Prostate gland (tissue), 2 donors: ENCODE measurements around the gene CBFA2T2. TPM values are rescaled to one million over a fixed set of nuclear protein-coding genes. Genes with fewer than 3 reads are reported as not detected.
A peak's percentile ranks its signal among the peaks of the same experiment; 100 is the strongest.
"Not testable (repeated sequence)": the region's sequence is repeated elsewhere in the genome, so short reads cannot be mapped to it uniquely, and the experiment has no call there.

Source experiments
- DNase-seq: peaks from one replicate; pipeline ENCODE4 v3.0.0-alpha.2; 2019; ENCODE audit warnings: low spot score
- H3K27ac ChIP-seq, 2 donors: fragments of 200-600 bp; sonication (generic); 2 replicates each; pipeline ENCODE4 v1.5.1; 2017 to 2019
- H3K27me3 ChIP-seq: fragments of 200-600 bp; sonication (generic); replicated peaks from 2 replicates; pipeline ENCODE4 v1.5.1; 2019; ENCODE audit not compliant: insufficient read depth
- H3K36me3 ChIP-seq, 2 donors: fragments of 200-600 bp; sonication (generic); 1 replicate in 1 of 2; 2 replicates in 1 of 2; pipeline versions ENCODE4 v1.5.1 to v1.8.1; 2017 to 2019
- H3K4me1 ChIP-seq: fragments of 200-600 bp; sonication (generic); replicated peaks from 2 replicates; pipeline ENCODE4 v1.5.1; 2019
- H3K4me3 ChIP-seq, 2 donors: fragments of 200-600 bp; sonication (generic); 2 replicates each; pipeline ENCODE4 v1.5.1; 2017 to 2019
- H3K9me3 ChIP-seq: fragments of 200-600 bp; sonication (generic); 2 replicates; pipeline ENCODE4 v1.5.1; 2017
- POLR2A ChIP-seq: fragments of 450-650 bp; IDR thresholded peaks from one replicate; pipeline ENCODE4 v1.6.1; 2016; ENCODE audit warnings: antibody characterized with exemption, mild to moderate bottlenecking
- POLR2AphosphoS5 ChIP-seq: sonication (generic); formaldehyde crosslinking; IDR thresholded peaks from one replicate; pipeline ENCODE4 v1.6.1; 2017; ENCODE audit warnings: antibody characterized with exemption
- WGBS: methylation state at CpG from one replicate; pipeline ENCODE4 v1.1.5; 2018; 5-methylcytosine and 5-hydroxymethylcytosine counted together
- intact Hi-C: fragments of 100-400 bp; cut with DNase I; formaldehyde crosslinking; loops from one replicate; pipeline ENCODE4 v1.14.2; 2022
- total RNA-seq, 2 donors: library from RNA; depleted of rRNA; stranded (reverse); fragments of >200 nt; gene quantifications; one replicate each; pipeline ENCODE4 v1.1.0, GENCODE V29; 2016
- TF ChIP-seq, protein P1 (sequence below), 4 experiments: fragments of 200-600 bp in 2 of 4; fragments of 450-650 bp in 2 of 4; sonication (generic) in 2 of 4; IDR thresholded peaks; 1 replicate in 3 of 4; 2 replicates in 1 of 4; pipeline ENCODE4 v1.5.1; 2016 to 2019; ENCODE audit warnings: antibody characterized with exemption in 4 of 4, mild to moderate bottlenecking in 2 of 4, moderate library complexity in 2 of 4

Gene CBFA2T2
- total RNA-seq, 2 donors from 2014 or later, result 40.3 to 54.6 TPM

DNA sequence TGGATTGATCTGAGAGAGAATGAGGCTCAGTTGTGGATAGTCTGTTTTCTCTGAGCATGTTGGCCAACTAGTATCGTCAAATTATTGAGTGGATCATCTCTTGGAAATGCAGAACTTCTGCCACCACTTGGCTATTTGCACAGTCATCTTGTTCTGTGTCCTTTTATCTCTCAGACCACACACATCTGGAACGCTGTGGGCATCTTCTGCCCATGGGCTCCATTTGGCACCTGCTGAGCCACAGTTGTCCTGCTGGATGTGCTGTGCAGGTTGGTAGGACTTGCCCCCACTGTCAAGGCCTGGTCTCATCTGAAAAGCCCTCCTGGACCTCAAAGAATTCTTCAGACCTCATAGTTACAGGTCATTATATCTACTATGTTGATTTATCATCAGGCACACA is 155.5 kb downstream of the CBFA2T2 start:
- intact Hi-C loops, result no loop called here
- Histone ChIP-seq H3K27ac (peak overlapping the region; percentile 79 to 87), H3K4me1 (peaks cover 46% of the 10 kb centered on the region), H3K36me3 (peaks cover 0 to 7% of the 10 kb centered on the region in 2 donors), H3K4me3 (no peak overlapping the region), H3K27me3 (no peaks in the 10 kb centered on the region), H3K9me3 (no peaks in the 10 kb centered on the region)
- WGBS, result 38% methylated on average over 2 of the region's 2 CpGs
- no peak for DNase-seq
- TF ChIP-seq, protein P1, sequence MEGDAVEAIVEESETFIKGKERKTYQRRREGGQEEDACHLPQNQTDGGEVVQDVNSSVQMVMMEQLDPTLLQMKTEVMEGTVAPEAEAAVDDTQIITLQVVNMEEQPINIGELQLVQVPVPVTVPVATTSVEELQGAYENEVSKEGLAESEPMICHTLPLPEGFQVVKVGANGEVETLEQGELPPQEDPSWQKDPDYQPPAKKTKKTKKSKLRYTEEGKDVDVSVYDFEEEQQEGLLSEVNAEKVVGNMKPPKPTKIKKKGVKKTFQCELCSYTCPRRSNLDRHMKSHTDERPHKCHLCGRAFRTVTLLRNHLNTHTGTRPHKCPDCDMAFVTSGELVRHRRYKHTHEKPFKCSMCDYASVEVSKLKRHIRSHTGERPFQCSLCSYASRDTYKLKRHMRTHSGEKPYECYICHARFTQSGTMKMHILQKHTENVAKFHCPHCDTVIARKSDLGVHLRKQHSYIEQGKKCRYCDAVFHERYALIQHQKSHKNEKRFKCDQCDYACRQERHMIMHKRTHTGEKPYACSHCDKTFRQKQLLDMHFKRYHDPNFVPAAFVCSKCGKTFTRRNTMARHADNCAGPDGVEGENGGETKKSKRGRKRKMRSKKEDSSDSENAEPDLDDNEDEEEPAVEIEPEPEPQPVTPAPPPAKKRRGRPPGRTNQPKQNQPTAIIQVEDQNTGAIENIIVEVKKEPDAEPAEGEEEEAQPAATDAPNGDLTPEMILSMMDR (IDR thresholded peaks at IDR 0.05), result no peak
- no peak for TF ChIP-seq POLR2AphosphoS5
- no peak for TF ChIP-seq POLR2A

GRCh38 chr20:33646191-33646590 is 156.3 kb downstream of the CBFA2T2 start:
- Histone ChIP-seq H3K27ac (peak overlapping the region; percentile 79 to 87), H3K4me3 (no peak overlapping the region), H3K9me3 (no peaks in the 10 kb centered on the region), H3K36me3 (peaks cover 0 to 7% of the 10 kb centered on the region in 2 donors), H3K27me3 (no peaks in the 10 kb centered on the region), H3K4me1 (peaks cover 52% of the 10 kb centered on the region)
- 94% methylated on average over 5 of the region's 5 CpGs for WGBS
- DNase-seq, result no peak
- intact Hi-C loops, result no loop called here
- TF ChIP-seq, protein P1 (IDR thresholded peaks at IDR 0.05), result no peak
- TF ChIP-seq POLR2AphosphoS5 (no peak), POLR2A (no peak)

DNA sequence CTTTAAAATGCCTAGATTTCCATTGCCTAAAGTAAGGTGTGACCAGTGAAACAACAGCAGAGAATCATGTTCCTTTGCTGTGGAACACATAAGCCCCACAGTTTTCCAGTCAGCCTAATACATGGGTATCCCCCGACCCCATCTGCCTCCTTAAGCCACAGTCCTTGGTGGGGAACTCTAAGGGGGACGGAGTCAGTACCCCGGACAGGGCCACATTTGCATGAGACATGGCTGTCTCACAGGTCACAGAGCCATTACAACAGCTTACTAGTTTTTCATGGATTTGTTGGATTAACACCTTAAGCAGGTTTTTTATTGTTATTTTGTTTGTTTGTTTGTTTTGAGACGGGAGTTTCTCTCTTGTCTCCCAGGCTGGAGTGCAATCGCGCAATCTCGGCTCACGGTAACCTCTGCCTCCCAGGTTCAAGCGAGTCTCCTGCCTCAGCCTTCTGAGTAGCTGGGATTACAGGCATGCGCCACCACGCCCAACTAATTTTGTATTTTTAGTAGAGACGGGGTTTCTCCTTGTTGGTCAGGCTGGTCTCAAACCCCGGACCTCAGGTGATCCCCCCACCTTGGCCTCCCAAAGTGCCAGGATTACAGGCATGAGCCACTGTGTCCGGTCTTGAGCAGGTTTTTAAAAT is 157.2 kb downstream of the CBFA2T2 start:
- H3K36me3 ChIP-seq, H3K27me3 ChIP-seq, intact Hi-C loops, DNase-seq, H3K9me3 ChIP-seq: not testable (repeated sequence)
- peaks cover 60% of the 10 kb centered on the region for H3K4me1 ChIP-seq
- peak overlapping the region; percentile 79 to 87 for H3K27ac ChIP-seq
- peak overlapping the region in 1 of 2 donors; percentile 16 for H3K4me3 ChIP-seq
- WGBS, result 49% methylated on average over 14 of the region's 14 CpGs

GRCh38 chr20:33647603-33648395 is 157.9 kb downstream of the CBFA2T2 start:
- peak; percentile 78 for DNase-seq
- TF ChIP-seq, protein P1 (IDR thresholded peaks at IDR 0.05), result peak in 1 of 4 experiments; percentile 4
- TF ChIP-seq POLR2A (no peak), POLR2AphosphoS5 (peak; percentile 88)
- Histone ChIP-seq H3K36me3 (peaks cover 0 to 7% of the 10 kb centered on the region in 2 donors), H3K27me3 (no peaks in the 10 kb centered on the region), H3K9me3 (no peaks in the 10 kb centered on the region), H3K4me1 (peaks cover 60% of the 10 kb centered on the region), H3K4me3 (peak overlapping the region; percentile 2 to 16), H3K27ac (peak overlapping the region; percentile 79 to 87)
- WGBS, result 24% methylated on average over 11 of the region's 11 CpGs
- intact Hi-C loops, result no loop called here

DNA sequence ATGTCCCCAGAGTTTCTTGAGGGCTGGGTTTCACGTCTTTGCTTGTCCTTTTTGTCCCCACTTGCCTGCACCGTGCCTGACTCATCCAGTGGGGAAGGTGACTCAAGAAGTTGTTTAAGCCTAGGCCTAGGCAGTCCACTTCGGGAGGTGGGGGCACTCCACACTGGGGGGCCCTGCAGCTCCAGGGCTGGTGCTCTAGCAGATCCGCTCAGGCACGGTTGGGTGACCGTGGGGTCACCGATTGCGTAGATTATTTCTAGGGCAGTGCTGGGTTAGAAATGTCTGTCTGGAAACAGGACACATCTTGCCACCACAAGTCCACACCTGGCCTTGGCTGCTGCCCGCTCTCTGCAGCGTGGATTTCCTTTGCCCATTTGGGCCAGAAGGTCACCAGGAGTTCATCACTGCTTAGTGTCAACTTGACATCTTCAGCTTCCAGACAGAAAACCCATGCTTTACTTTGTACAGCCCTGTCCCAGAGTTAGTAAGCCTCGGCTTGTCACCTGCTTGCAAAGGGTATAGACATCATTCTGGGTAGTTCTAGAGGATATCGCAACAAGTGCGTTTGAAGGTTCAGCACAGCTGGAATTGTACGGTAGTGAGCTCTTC is 158.6 kb downstream of the CBFA2T2 start:
- peak overlapping the region in 1 of 2 donors; percentile 16 for H3K4me3 ChIP-seq
- no peak for DNase-seq
- no peaks in the 10 kb centered on the region for H3K27me3 ChIP-seq
- H3K9me3 ChIP-seq, result no peaks in the 10 kb centered on the region
- TF ChIP-seq, protein P1 (IDR thresholded peaks at IDR 0.05), result no peak
- TF ChIP-seq POLR2AphosphoS5, result no peak
- no peak for TF ChIP-seq POLR2A
- peak overlapping the region; percentile 79 to 87 for H3K27ac ChIP-seq
- H3K36me3 ChIP-seq, result peaks cover 0 to 7% of the 10 kb centered on the region in 2 donors
- peaks cover 60% of the 10 kb centered on the region for H3K4me1 ChIP-seq
- intact Hi-C loops, result no loop called here
- 54% methylated on average over 14 of the region's 14 CpGs for WGBS
